ENCODE measurements around the gene MANSC1.
"Not testable (repeated sequence)": the region's sequence is repeated elsewhere in the genome, so short reads cannot be mapped to it uniquely, and the experiment has no call there.

The MANSC1 gene

GRCh38 chr12:12353807-12354206 is 3.8 kb upstream of the MANSC1 start:
- Mint-ChIP-seq H3K4me3 (no peak overlapping the region), H3K4me1 (peaks cover 17% of the 10 kb centered on the region), H3K27ac (no peak overlapping the region), H3K27me3 (no peaks in the 10 kb centered on the region), H3K36me3 (no peaks in the 10 kb centered on the region), H3K9me3 (no peaks in the 10 kb centered on the region)
- DNase-seq (ENCODE audit: low spot score in 2 of 2) (no peak), ATAC-seq (ENCODE audit: low read depth) (no peak)

DNA sequence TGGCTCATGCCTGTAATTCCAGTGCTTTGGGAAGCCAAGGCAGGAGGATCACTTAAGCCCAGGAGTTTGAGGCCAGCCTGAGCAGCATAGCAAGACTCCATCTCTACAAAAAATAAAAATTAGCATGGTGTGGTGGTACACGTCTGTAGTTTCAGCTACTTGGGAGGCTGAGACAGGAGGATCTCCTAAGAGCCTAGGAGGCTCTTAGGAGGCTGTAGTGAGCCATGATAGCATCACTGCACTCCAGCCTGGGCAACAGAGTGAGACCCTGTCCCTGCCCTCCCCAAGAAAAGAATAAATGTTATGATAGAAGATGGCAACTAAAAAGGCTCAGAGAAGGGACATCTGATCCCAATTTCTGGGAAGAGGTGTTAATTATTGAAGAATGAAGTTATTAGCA is 3.2 kb upstream of the MANSC1 start:
- DNase-seq (ENCODE audit: low spot score in 2 of 2) (no peak), ATAC-seq (ENCODE audit: low read depth) (no peak)
- Mint-ChIP-seq H3K9me3 (no peaks in the 10 kb centered on the region), H3K4me1 (peaks cover 17% of the 10 kb centered on the region), H3K27ac (no peak overlapping the region), H3K36me3 (no peaks in the 10 kb centered on the region), H3K27me3 (no peaks in the 10 kb centered on the region), H3K4me3 (no peak overlapping the region)

DNA sequence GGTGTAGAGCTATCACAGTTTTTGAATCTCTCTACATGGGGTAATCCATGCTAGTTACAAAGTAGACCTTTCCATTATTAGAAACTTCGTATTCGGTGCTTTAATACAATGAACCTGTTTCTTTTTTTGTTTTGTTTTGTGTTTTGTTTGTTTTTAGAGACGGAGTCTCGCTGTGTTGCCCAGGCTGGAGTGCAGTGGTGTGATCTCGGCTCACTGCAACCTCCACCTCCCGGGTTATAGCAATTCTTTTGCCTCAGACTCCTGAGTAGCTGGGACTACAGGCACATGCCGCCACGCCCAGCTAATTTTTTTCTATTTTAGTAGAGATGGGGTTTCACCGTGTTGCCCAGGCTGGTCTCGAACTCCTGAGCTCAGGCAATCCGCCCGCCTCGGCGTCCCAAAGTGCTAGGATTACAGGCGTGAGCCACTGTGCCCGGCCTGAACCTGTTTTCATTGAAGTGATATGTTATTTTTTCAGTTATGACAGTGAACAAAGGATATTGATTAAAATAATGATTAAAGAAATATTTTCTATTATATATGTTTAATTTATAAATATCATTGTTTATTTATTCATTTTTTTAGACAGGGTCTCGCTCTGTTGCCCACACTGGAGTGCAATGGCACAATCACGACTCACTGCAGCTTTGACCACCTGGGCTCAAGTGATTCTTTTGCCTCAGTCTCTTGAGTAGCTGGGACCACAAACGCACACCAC is 1.6 kb upstream of the MANSC1 start:
- ATAC-seq (ENCODE audit: low read depth); H3K27me3 Mint-ChIP-seq; H3K27ac Mint-ChIP-seq: not testable (repeated sequence)

DNA sequence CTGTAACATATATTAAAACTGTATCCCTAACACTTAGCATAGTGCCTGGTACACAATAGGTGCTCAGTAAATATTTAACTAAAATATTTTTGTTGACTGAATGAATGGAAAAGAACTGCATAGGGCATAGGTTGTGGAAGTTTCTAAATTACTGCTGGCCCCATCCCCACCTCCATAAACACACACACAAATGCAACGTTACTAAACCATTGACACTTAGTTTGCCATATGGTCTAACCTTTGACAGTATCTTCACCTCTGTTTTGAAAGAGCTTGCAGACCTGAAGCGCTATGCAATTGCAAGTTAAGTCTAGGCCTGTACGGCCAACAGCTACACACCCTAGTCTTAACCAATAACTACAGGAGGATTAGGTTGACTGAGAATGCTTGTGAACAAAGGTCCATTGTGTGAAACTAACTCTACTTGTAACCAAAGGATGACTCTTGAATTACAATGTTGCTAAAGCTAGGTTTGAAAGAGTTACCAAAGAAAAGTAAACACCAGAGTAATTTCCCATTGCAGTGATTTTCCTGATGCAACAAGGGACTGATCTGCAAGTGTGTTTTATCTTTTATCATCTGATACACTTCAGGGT is 924 bp upstream of the MANSC1 start:
- Mint-ChIP-seq H3K27me3 (no peaks in the 10 kb centered on the region), H3K4me1 (peaks cover 5% of the 10 kb centered on the region), H3K9me3 (no peaks in the 10 kb centered on the region), H3K27ac (no peak overlapping the region), H3K36me3 (no peaks in the 10 kb centered on the region), H3K4me3 (peak overlapping the region; percentile 75)
- ATAC-seq (ENCODE audit: low read depth), result no peak
- DNase-seq (ENCODE audit: low spot score in 2 of 2), result no peak

More for the DNA sequence above, 1.6 kb upstream of the MANSC1 start:
- not testable (repeated sequence) for DNase-seq (ENCODE audit: low spot score in 2 of 2); H3K36me3 Mint-ChIP-seq; H3K4me1 Mint-ChIP-seq; H3K4me3 Mint-ChIP-seq; H3K9me3 Mint-ChIP-seq

DNA sequence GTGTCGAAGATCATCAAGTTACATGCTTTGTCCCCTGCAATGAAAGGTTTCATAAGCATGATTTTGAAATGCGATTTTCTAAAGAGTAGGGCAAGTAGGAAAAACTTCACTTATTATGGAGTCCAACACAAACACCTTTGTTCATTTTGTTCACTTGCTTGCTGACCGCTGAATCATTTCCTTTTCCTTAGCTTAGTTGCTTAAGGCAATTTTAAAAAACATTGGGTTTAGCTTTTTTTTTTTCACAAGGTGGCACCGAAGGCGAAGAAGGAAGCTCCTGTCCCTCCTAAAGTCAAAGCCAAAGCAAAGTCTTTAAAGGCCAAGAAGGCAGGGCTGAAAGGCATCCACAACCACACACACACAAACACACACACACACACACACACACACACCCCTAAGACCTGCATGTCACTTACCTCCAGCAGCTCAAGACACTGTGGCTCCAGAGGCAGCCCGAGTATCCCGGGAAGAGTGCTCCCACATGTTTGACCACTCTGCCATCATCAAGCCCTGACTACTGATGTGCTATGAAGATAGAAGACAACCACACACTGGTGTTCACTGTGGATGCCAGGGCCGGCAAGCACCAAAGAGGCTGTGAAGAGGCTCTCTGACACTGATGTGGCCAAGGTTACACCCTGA is 11.4 kb downstream of the MANSC1 start:
- DNase-seq (ENCODE audit: low spot score in 2 of 2) (no peak), ATAC-seq (ENCODE audit: low read depth) (no peak)
- H3K27ac Mint-ChIP-seq, result no peak overlapping the region
- peaks cover 13% of the 10 kb centered on the region for H3K27me3 Mint-ChIP-seq
- peaks cover 15% of the 10 kb centered on the region for H3K4me1 Mint-ChIP-seq
- H3K36me3 Mint-ChIP-seq, result peaks cover 3% of the 10 kb centered on the region
- H3K4me3 Mint-ChIP-seq, result no peak overlapping the region
- H3K9me3 Mint-ChIP-seq, result no peaks in the 10 kb centered on the region

- Mint-ChIP-seq H3K9me3 (no peaks in the 10 kb centered on the region), H3K27ac (no peak overlapping the region), H3K4me1 (peaks cover 15% of the 10 kb centered on the region), H3K36me3 (peaks cover 3% of the 10 kb centered on the region), H3K4me3 (no peak overlapping the region), H3K27me3 (peaks cover 13% of the 10 kb centered on the region)
- ATAC-seq (ENCODE audit: low read depth), result no peak
- no peak for DNase-seq (ENCODE audit: low spot score in 2 of 2)
Observed at GRCh38 chr12:12336511-12336910, 13.5 kb downstream of the MANSC1 start.

GRCh38 chr12:12336049-12336411 is 14.0 kb downstream of the MANSC1 start:
- H3K36me3 Mint-ChIP-seq, result peaks cover 3% of the 10 kb centered on the region
- DNase-seq (ENCODE audit: low spot score in 2 of 2) (no peak), ATAC-seq (ENCODE audit: low read depth) (peak; percentile 72)
- no peak overlapping the region for H3K27ac Mint-ChIP-seq
- H3K27me3 Mint-ChIP-seq, result peaks cover 17% of the 10 kb centered on the region
- H3K4me1 Mint-ChIP-seq, result peaks cover 15% of the 10 kb centered on the region
- no peak overlapping the region for H3K4me3 Mint-ChIP-seq
- no peaks in the 10 kb centered on the region for H3K9me3 Mint-ChIP-seq

- peaks cover 20% of the 10 kb centered on the region for H3K27me3 Mint-ChIP-seq
- no peak overlapping the region for H3K27ac Mint-ChIP-seq
- no peak overlapping the region for H3K4me3 Mint-ChIP-seq
- H3K36me3 Mint-ChIP-seq, result peaks cover 3% of the 10 kb centered on the region
- DNase-seq (ENCODE audit: low spot score in 2 of 2), result peak; percentile 29 to 50
- peak; percentile 66 for ATAC-seq (ENCODE audit: low read depth)
- no peaks in the 10 kb centered on the region for H3K9me3 Mint-ChIP-seq
- peaks cover 15% of the 10 kb centered on the region for H3K4me1 Mint-ChIP-seq
Observed at GRCh38 chr12:12334367-12335040, 15.5 kb downstream of the MANSC1 start.

- Mint-ChIP-seq H3K36me3 (peaks cover 3% of the 10 kb centered on the region), H3K27me3 (peaks cover 17% of the 10 kb centered on the region), H3K27ac (no peak overlapping the region), H3K4me3 (no peak overlapping the region), H3K9me3 (no peaks in the 10 kb centered on the region), H3K4me1 (peaks cover 15% of the 10 kb centered on the region)
- DNase-seq (ENCODE audit: low spot score in 2 of 2) (no peak), ATAC-seq (ENCODE audit: low read depth) (no peak)
Observed at GRCh38 chr12:12333407-12334366, 16.4 kb downstream of the MANSC1 start.

GRCh38 chr12:12331896-12332295 is 18.1 kb downstream of the MANSC1 start:
- H3K27ac Mint-ChIP-seq, result no peak overlapping the region
- no peak overlapping the region for H3K4me3 Mint-ChIP-seq
- H3K4me1 Mint-ChIP-seq, result peaks cover 18% of the 10 kb centered on the region
- H3K36me3 Mint-ChIP-seq, result peaks cover 3% of the 10 kb centered on the region
- ATAC-seq (ENCODE audit: low read depth) (no peak), DNase-seq (ENCODE audit: low spot score in 2 of 2) (no peak)
- peaks cover 17% of the 10 kb centered on the region for H3K27me3 Mint-ChIP-seq
- no peaks in the 10 kb centered on the region for H3K9me3 Mint-ChIP-seq

DNA sequence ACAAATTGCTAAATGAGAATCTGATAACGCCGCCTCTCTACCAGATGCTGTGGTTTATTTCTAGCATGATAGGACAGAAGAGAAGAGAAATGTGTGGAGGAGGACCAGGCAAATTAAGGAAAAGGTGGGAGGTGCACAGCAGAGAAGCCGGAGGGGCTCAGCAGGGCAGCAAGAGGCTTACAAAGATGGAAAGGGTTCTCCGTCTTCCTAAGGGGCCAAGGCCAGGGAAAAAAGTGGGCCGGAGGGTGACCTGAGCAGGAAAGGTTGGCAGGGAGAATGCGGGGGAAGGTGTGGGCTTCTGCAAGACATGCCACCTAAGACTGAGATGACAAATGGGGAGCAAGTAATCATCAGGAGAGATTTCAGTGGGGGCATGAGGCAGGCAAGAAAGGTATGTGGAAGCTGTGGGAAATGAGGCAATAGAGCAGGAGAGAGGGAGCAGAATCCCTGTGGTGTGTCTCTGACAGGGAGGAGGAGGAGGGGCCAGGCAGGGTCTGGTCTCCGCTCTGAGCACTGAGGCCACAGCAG is 18.7 kb downstream of the MANSC1 start:
- no peak overlapping the region for H3K27ac Mint-ChIP-seq
- DNase-seq (ENCODE audit: low spot score in 2 of 2), result no peak
- no peak overlapping the region for H3K4me3 Mint-ChIP-seq
- H3K36me3 Mint-ChIP-seq, result peaks cover 3% of the 10 kb centered on the region
- H3K9me3 Mint-ChIP-seq, result no peaks in the 10 kb centered on the region
- H3K27me3 Mint-ChIP-seq, result peaks cover 17% of the 10 kb centered on the region
- no peak for ATAC-seq (ENCODE audit: low read depth)
- peaks cover 18% of the 10 kb centered on the region for H3K4me1 Mint-ChIP-seq

DNA sequence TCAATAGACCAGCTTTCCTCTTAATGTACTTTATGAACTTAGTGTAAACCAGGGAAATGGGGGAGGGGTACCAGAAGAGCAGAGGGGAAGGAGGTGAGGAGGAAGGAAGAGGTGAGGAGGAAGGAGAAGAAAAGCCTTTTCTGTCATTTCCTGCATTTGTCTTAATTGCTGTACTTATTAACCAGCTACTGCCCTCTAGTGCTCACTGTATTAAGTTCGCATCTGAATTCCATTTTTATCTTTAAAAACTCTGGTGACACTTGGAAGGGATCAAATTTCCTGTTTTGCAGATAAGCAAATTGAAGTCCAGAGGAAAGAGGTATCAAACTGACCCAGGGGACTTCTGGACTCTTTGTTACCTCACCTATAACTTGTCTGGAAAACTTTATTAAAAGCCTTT is 22.2 kb downstream of the MANSC1 start:
- DNase-seq (ENCODE audit: low spot score in 2 of 2) (peak in 1 of 2 donors; percentile 22), ATAC-seq (ENCODE audit: low read depth) (peak; percentile 52)
- no peak overlapping the region for H3K4me3 Mint-ChIP-seq
- no peaks in the 10 kb centered on the region for H3K36me3 Mint-ChIP-seq
- H3K27ac Mint-ChIP-seq, result no peak overlapping the region
- H3K4me1 Mint-ChIP-seq, result peaks cover 3% of the 10 kb centered on the region
- H3K9me3 Mint-ChIP-seq, result no peaks in the 10 kb centered on the region
- H3K27me3 Mint-ChIP-seq, result peaks cover 9% of the 10 kb centered on the region

GRCh38 chr12:12326262-12326661 is 23.8 kb downstream of the MANSC1 start:
- Mint-ChIP-seq H3K4me3 (no peak overlapping the region), H3K9me3 (no peaks in the 10 kb centered on the region), H3K27ac (no peak overlapping the region), H3K4me1 (peaks cover 3% of the 10 kb centered on the region), H3K27me3 (peaks cover 11% of the 10 kb centered on the region), H3K36me3 (peaks cover under 1% of the 10 kb centered on the region)
- DNase-seq (ENCODE audit: low spot score in 2 of 2), result no peak
- no peak for ATAC-seq (ENCODE audit: low read depth)
